HT-29 (cell line): Measurements from ENCODE around the gene ITSN2. TPM values are rescaled to one million over a fixed set of nuclear protein-coding genes. Genes with fewer than 3 reads are reported as not detected.
"Not testable (repeated sequence)": the region's sequence is repeated elsewhere in the genome, so short reads cannot be mapped to it uniquely, and the experiment has no call there.

Experiments used
- DNase-seq: peaks from one replicate; pipeline ENCODE4 v3.0.0-alpha.2; 2015; ENCODE audit warnings: low spot score
- total RNA-seq: library from RNA; depleted of rRNA; stranded (reverse); fragments of >200 nt; shearing (Covaris generic); gene quantifications from 2 replicates; pipeline ENCODE4 v1.2.3, GENCODE V29; 2014

Gene ITSN2
- total RNA-seq, 1 experiment from 2014 or later, result 28.1 TPM

DNA sequence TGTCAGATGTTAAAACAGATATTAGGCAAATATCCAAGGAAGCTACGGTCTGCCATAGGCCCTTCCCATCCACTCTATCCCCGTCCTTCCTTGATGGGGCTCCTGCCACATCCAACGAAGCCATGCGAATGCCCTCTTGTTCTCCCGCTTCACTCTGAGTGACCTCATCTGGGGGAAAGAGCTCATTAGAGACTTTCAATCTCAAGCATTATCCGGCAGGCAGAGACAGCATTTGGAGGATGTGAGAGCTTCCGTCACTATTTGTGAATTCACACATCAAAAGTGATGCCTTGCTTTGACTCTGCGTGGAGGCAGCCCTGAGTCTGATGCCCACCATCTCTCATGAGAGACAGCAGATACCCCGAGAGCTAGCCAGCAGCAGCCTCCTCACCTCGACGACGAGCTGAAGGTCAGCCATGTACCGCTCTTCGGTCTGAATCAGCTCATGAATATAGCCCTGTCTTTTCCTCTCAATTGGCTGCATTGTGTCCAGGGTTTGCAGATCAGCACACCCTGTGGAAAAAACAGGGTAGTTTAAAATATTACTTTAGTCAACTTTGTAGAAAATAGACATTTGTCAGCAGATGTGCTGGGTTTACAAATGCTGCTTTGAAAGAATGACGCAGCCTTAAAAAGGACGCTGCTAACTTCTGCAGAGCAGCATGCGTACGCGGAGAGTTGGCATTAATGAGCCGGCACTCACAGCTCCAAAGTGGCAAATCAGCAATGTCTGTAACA, 139.6 kb downstream of the ITSN2 start:
- no peak for DNase-seq

DNA sequence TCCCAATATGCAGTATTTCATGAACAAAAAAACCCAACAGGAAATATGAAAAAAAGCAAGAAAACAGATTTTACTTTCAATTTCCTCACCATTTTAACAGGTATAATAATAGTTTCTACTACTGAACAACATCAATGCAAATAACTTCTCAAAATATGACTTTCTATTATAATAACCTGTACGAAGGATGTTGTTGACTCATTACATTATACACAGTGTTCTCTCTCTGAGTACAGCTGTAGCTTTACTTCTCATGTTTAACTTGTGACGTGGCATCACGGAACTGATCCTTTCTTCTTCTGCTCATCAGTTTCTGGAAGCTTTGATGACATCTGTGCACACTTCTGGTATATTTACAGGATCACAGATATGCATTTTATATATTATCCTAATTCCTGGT, 145.5 kb downstream of the ITSN2 start:
- no peak for DNase-seq

DNA sequence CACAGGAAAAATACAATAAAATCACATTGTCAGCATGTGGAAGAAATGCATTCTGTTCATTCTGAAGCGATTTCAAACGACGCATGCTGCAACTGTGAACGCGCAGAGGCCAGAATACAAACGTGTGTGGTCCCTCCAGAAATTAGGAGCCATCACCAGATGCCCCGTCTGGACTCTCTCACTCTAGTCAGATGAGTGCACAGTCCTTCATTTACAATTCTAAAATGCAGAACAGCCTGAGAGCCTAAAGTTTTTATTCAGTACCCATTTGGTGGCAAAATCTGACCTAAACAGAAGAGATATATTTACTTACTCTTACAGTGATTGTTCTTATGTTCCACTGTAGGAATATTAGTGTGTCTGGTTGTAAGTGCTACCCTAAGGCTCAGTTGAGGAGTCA, 148.9 kb downstream of the ITSN2 start:
- DNase-seq, result no peak

DNA sequence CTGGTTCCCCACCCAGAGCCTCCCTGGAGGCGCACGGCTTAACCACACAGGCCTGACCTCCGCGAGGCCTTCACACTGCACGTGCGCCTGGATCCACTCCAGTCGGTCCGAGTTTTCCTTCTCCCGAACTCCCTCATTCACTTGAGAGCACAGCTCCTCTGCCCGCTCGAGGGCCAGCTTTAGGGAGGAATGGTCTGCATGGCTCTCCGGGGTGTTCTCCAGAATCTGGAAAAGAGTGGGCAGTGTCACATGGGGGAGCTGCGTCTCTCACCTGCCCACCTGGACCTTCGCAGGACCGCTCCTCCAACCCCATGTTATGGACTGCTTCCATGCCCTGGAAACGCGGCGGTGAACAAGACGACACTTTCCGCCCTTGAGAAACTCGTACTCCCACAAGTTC, 149.6 kb downstream of the ITSN2 start:
- DNase-seq, result no peak

DNA sequence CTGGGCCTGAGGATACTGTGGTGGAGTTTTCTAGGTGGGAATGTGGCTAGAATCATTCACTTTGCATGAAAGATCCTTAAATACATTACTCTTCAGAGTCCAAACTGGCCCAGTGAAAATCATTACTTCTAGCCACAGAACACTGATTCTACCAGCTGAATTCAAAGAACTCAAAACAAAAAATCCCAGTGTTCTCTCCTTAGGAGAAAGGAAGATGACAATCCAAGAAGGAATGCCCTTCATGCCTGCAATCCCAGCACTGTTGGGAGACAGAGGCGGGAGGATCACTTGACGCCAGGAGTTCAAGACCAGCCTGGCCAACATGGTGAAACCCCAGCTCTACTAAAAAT, 150.3 kb downstream of the ITSN2 start:
- no peak for DNase-seq

DNA sequence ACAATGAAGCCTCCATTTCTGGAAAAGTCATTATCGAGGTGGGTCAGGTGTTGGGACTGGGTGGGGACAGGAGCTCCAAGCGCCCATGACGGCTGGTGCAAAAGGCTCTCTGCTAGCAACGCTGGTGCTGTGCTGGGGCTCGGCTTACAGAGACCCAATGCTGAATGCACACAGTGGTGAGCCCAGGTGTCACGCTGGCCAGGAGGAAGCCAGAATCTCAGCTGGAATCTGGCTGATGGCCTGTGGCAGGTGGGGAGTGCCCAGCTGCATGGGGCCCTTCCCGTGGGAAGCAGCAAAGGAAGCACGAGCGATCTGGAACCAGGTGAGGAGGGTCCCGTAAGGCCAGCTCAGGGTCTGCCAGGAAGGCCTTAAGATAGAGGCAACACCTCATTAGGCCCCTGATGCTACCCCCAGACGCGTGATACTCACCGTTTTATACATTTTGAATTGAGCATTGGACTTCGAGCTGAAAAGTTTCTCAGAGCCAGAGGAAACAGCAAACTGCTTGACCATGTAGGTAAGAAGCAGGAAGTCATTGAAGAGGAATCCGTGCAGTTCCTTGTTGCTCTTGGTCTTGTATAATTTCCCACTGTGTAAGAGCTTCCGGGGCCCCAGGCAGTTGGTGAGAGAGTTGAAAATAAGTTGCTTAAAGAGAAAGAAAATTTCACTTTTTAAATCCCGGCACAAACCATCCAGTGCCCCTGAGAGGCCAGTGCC, 150.8 kb downstream of the ITSN2 start:
- DNase-seq, result no peak

DNA sequence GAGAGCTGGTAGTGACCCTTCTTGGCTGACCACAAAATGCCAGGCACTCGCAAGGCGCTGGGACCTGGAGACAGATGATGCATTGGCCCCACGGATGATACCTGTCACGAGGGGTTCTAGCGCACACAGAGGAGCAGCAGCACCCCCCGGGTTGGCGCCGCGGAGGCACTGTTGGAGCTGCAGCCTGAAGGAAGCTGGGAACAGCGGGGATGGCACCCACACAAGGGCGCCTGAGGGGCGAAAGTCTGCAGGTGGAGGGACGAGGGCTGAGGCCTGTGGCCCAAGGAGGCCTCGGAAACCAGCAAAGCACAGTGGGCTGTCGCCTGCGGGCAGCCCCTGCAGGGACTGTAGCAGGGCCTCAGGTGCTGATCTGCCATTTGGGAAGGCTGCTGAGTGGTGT, 151.8 kb downstream of the ITSN2 start:
- no peak for DNase-seq

DNA sequence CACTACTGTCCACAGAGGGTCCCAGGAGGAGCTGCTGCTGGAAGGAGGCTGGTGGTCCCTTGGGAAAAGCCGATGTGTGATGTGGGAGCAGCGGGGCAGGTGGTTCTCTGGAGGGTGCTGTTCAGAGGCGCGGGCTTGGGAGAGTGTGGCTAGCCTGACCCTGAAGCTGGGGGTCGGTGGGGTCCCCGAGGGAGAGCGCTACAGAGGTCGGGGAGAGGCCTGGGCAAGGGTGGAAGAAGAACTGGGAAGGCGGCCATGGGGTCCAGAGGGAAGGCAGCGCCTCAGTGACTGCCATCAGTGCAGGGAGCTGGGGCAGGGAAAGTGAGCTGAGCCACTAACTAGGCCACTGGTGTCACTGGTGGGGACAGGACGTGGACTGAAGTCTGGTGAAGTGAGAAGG, 153.0 kb downstream of the ITSN2 start:
- DNase-seq, result no peak

DNA sequence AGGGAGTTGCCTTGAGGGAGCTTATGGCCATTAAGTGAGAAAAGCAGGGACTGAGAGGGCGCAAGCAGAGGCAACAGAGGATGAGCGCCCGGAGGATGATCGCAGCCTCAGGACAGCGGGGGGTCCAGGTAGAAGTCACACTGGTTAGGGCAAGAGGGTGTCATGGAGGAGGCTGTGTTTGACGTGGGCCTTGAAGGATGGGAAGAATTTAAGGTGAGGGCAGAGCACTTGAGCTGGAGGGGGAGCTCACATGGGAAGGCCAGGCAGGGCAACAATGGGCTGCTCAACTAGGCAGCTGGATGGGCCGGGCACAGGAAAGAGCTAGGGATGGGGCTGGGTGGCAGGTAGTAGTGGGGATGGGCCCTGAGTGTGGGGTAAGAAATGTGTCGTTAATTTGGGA, 153.6 kb downstream of the ITSN2 start:
- no peak for DNase-seq

DNA sequence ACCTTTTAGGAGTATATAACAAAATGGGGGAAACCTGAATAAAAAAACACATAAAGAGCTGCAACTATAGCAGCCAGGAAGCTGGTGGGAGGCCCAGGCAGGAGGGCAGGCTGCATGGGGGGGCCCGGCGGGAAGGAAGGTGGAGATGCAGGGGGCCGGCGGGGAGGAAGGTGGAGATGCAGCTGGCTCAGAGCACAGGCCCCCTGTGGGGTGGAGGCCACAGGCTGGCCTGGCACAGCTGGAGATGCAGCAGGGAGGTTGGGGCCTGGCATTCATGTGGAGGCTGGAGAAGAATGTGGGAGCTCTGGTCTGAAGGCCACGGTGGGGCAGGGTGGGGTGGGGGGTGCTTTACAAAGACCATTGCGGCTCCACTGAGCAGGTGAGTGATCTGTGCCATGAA, 154.1 kb downstream of the ITSN2 start:
- no peak for DNase-seq

DNA sequence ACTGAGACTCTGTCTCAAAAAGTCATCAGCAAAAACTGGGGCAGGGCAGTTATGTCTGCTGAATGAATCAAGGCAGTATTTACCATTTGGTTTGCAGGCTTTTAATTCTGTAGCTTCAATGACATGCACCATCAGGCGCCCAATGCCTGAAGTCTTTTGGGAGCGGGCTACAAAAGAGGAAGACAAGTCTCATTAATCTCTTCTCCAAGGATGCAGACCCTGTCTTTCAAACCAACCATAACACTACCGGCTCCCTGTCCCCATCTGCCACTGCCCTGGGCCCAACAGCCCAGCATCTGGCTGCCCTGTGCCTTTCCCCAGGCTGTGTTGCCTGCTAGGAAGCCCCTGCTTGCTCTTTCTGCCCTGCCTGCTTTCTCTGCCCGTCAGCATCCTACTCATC, 155.2 kb downstream of the ITSN2 start:
- DNase-seq, result no peak

DNA sequence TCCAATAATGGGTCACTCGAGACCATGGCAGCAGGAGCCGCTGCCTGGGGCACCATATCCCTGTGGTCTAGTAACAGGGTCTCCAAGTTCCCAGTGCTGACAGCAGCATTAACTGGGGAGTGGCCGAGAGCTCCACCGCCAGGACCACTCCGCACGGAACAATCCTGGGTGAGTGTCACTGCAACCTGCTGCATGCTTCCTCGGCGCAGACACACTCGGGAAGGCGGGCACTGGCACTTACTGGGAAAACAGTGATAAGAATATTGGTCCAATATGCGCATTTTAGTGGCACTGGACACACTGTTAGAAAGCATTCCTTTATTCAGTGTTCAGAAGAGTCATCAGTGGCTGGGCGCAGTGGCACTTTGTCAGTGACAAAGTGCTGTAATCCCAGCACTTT, 155.8 kb downstream of the ITSN2 start:
- DNase-seq, result no peak

DNA sequence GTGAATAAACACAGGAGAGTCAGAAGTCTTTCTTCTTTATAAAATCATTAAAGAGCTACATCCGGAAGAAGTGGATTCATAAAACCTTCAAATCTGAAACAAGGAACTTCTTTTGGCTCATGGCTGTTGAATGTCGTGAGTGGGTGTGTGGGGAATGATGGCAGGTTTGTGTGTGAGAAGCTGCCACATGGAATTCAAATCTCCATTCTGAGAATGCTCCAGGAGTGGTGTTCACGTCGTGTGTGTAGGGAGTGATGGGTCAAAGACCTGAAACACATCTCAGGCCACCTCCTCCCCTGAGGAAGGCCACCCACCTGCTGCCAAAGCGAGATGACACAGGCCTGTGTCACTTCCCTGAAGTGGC, 156.6 kb downstream of the ITSN2 start:
- no peak for DNase-seq

DNA sequence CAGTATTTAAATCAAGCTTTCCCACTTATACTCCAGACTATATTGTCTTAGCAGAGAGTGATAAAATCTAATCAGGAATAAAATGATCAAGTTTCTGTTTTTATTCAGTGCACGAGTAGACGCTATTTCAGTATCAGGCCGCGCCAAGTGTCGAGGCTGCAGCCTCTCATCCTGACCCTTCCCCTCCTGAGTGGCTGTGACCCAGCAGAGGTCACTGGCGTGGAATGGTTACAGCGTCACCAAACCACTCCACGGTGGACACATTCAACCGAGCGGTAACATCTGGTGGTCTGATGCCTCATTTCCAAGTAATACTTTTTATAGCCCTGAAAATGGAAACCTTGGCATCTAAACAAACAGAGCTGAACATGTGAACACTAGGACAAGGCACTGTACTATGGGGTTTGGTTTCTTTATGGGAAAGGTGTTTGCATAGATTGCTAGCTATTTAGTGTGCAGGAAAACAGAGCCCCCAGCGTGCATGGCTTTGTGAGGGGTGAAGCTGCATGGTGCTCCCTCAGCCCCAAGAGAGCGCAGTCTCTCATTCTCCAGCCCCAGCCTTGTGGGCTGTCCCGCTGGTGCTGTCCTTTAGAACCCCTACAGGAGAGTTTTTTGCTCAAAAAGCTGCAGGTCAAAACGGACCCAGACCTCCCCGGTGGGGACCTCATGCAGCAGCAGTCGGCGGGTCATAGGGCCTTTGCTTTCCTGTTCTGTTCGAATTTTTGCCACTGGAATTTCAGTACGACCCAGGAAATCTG, 157.1 kb downstream of the ITSN2 start:
- no peak for DNase-seq

DNA sequence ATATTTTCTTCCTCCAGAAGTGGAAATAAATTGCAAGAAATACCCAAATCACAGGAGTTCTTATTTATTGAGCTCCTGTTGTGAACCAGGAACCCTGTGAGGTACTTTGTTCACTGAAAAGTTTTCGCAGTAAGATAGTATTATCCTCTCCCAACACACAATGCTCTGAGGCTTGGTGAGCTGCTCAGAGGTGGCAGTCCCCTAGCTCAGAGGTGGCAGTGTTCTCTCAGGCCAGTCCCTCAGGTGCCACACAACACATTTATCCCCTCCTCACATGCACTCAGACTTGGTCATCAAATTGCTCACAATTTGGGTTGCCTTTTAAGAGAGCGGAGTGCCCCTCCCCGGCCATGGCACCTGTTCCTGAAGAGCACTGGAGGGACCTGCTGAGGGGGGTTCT, 159.5 kb downstream of the ITSN2 start:
- no peak for DNase-seq

DNA sequence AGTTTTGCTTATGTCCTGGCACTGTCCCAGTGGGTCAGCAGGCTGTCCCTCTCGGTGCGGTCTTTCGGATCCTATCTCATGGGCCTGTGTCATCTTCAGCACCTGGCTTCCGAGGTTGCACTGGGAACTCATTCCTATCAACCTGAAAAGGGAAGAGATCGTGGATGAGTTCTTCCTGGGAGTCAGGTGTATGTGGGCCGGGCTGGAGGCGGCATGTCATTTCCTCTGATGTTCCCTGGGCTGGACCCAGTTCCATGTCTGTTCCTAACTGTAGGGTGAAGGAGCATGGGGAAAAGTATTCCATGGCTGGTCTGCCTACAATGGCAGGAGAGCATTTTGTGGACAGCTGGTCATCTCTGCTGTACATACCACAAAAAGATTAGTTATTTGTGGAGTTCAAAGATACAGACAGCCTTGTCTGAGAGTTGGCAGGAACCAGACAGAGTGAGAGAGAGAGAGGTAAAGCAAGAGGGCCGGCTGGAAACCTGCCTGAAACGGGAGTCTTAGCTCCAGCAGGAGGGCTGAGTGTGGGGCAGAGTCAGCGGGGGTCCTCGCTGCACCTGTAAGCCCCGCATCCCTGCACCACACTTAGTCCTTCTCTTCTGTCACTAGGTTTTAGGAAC, 160.3 kb downstream of the ITSN2 start:
- no peak for DNase-seq

DNA sequence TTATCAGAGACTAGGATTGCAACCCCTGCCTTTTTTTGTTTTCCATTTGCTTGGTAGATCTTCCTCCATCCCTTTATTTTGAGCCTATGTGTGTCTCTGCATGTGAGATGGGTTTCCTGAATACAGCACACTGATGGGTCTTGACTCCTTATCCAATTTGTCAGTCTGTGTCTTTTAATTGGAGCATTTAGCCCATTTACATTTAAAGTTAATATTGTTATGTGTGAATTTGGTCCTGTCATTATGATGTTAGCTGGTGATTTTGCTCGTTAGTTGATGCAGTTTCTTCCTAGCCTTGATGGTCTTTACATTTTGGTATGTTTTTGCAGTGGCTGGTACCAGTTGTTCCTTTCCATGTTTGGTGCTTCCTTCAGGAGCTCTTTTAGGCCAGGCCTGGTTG, 163.1 kb downstream of the ITSN2 start:
- DNase-seq, result not testable (repeated sequence)

DNA sequence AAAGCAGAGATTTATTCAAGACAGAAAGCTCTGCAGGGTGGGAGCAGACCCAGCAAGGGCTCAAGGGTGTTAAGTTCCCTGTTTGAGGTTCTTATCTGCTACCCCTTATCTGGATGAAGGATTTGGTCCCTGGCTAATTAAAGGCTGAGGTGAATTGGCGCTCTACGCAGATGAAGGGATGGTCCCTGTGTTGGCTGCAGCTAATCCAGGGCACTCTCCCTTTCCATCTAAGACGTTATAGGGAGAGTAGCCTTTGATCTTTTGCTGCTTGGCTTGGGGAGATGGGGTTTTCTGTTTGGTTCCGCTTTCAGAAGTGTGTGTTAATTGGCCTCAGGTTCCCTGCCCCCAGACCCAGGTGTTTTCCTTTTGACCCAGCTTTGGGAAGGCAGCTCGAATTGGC, 168.5 kb downstream of the ITSN2 start:
- DNase-seq, result no peak

DNA sequence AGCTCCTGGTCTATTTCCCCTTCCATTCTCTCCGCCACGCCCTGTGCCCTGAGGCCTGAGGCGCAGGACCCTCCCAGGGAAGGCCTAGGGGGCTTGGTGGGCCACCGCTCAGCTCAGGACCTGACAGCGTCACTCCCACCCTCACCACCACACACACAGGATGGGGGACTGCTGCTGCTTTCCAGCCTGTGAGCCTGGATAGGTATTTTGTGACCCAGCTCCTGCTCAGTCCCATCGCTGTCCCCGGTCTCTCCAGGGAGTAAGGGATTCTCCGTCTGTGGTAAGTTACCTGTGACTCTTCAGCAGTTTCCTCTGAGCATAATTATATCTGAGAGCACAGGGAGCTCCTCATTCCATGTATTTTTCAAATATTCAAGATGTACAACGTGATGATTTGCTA, 169.2 kb downstream of the ITSN2 start:
- no peak for DNase-seq

DNA sequence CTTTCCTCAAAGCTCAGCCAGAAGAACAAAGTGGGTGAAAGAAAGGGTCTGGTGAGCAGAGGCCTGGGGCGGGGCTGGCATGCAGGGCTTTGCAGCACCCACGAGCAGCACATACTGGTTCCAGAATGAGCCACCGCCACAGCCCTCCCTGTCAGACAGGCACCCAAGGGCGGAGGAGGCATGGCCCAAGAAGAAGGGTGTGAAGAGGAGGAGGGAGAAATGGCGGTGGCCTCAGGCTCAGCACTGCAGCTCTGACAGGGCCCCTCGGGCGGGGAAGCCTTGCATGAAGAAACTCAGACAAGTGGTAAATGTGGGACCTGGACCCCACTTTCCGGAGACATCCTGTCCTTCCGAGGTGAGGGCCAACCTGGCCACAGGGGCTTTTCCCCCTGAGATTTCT, 169.8 kb downstream of the ITSN2 start:
- no peak for DNase-seq

DNA sequence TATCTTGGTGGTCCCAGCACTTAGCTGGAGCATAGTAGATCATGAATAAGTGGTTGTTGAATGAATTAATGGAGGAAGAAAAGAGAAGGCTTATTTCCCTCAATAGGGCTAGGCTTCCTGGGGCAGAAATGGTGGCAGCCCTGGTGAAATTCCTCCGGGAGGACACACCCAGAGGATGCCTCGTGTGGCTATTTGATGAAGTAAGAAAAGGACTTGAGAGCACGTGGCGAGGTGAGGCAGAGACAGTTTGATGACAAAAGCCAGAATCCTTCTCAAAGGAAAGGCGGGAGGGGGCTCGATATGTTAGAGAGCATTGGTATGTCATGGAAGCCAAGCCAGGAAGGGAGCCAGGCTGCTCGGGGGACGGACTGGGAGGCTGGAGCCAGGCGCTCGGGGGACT, 170.8 kb downstream of the ITSN2 start:
- no peak for DNase-seq

DNA sequence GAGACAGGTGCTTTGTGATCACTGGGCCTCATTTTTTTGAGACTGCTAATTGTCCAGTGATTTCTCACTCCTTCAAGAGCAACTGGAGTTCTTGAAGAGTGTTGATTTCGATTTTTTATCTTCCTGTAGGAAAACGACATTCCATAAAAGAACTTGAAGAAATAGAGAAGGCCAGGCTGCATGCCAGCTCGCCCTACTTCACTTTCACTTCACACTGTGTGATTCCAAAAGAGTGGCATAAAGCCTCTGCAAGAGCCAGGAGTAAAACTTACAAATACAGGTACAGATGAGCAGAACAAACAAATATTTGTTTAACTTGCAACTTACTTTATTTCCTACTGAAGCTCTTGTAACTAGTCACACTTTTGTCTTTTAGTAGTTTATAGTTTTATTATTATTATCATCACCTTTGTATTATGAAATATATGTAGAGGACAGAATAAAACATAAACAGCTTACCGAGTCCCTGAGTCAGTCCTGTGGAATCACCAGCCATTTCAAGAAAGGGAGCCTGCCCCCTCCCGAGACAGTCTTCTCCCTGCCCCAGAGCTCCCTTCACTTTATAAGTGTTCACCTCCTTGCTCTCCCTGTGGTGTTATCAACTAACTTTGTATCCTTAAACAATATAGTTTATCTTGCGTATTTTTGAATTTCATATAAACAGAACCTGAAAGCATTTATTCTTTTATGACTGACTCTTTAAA, 176.8 kb downstream of the ITSN2 start:
- no peak for DNase-seq
